H54 (cell line): Measurements from ENCODE around the gene PDXK.
"Not testable (repeated sequence)": the region's sequence is repeated elsewhere in the genome, so short reads cannot be mapped to it uniquely, and the experiment has no call there.

Experiments
- DNase-seq: peaks from one replicate; pipeline ENCODE4 v3.0.0; 2011; ENCODE audit warnings: low spot score, mixed read lengths; ENCODE audit not compliant: insufficient read length
- FAIRE-seq: peaks from 3 replicates; lab custom pipeline; 2011; peaks lifted over from hg19 to GRCh38; lab: Jason Lieb, UNC
- POLR2A ChIP-seq: IDR thresholded peaks from 2 replicates; pipeline ENCODE4 v1.6.1; 2011; ENCODE audit warnings: low read depth, mild to moderate bottlenecking, low read length

PDXK gene

DNA sequence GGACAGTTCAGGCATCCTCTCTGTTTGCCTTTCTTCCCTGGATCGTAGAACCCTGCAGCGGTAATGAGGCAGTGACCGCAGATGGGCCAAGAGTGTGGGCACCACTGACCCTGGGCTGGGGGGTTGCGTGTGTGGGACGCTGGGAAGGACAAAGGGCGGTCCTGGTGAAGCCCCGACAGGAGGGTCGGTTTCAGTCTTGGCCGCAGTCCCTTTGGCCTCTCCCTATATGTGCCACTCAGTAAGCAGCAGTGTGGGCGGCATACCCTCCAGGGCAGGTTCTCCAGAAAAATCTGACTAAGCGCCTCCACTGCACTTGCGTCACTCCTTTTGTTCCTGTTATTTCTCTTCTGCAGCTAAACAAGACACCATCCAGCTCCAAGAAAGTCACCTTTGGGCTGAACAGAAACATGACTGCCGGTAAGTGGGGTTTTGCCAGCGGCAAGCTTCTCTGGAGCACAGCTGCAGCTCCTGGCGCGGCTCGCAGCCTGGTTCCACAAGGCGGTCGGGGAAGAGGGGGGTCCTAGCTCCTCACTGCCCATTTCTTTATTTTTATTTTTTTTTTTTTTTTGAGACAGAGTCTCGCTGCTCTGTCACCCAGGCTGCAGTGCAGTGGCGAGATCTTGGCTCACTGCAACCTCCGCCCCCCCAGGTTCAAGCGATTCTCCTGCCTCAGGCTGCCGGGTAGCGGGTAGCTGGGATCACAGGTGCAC lies 27.7 kb upstream of the PDXK start:
- TF ChIP-seq POLR2A, result no peak
- no peak for FAIRE-seq
- DNase-seq, result no peak

DNA sequence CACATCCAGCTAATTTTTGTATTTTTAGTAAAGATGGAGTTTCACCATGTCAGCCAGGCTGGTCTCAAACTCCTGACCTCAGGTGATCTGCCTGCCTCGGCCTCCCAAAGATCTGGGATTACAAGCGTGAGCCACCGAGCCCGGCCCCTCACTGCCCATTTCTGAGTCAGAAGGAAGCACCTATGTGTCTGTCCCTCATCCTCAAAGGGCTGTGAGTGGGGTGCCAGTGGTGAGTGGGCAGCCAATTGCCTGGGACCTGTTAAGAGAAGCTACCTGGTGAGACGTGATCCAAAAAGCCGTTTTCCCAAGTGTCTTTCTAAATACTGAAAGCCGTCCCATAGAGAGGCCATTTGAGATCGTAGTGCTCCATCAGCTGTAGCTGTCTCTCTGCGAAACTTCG lies 27.1 kb upstream of the PDXK start:
- FAIRE-seq, result no peak
- no peak for TF ChIP-seq POLR2A
- no peak for DNase-seq

- TF ChIP-seq POLR2A, result no peak
- no peak for FAIRE-seq
- no peak for DNase-seq
These were observed 26.0 kb upstream of the PDXK start for GRCh38 chr21:43692949-43693348.

- TF ChIP-seq POLR2A, result no peak
- no peak for DNase-seq
- no peak for FAIRE-seq
These were observed 24.9 kb upstream of the PDXK start for GRCh38 chr21:43693981-43694380.

- no peak for TF ChIP-seq POLR2A
- FAIRE-seq (no peak), DNase-seq (no peak)
These were observed 24.4 kb upstream of the PDXK start for GRCh38 chr21:43694437-43695079.

DNA sequence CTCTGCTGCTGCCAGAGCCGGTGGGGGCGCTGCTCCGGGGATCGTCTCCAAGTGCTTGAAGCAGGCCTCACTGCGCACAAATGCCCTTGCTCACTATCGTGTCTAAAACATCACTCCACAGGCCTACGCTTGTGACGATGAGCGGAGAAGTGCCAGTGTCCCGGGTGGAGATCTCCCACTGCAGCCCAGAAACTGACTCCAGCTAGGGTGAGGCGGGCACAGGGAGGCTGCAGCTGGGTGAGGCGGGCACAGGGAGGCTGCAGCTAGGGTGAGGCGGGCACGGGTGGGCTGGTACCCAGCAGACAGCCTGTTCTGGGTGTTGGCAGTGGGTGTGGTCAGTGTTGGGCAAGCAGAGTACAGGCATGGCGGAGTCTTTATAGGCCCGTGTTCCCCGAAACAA lies 22.7 kb upstream of the PDXK start:
- no peak for FAIRE-seq
- no peak for DNase-seq
- no peak for TF ChIP-seq POLR2A

DNA sequence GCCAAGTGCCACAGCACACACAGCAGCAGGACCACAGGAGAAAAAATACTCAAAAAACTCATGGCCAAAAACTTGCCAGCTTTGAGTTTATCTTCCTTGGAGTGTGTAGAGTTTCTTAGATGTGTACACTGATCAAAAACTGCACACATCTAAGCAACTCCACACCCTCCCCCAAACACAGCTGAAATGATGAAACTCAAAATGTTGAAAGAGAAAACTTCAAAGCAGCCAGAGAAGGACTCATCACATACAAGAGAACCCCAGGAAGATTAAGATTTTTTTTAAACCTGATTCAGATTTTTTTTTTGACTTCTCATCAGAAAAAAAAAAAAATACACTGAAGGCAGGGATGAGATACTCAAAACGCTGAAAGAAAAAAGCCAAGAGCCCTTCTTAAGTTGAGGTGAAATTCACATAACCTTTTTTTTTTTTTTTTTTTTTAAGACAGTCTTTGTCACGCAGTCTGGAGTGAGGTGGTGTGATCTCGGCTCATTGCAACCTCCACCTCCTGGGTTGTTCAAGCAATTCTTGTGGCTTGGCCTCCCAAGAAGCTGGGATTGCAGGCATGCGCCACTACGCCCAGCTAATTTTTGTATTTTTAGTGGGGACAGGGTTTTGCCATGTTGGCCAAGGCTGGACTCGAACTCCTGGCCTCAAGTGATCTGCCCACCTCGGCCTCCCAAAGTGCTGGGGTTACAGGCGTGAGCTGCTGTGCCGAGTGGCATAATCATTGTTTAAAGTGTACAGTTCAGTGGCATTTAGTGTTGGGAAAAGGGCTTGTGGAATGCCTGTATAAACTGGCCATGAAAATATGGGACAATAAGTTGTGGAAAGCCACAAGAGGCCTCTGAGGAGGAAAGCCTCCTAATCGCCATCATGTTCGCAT lies 20.9 kb upstream of the PDXK start:
- TF ChIP-seq POLR2A, result no peak
- no peak for FAIRE-seq
- DNase-seq, result no peak

- not testable (repeated sequence) for FAIRE-seq, DNase-seq
These were observed 19.5 kb upstream of the PDXK start for GRCh38 chr21:43699492-43699777.

GRCh38 chr21:43699933-43700599 lies 18.9 kb upstream of the PDXK start:
- no peak for TF ChIP-seq POLR2A
- FAIRE-seq, result no peak
- no peak for DNase-seq

DNA sequence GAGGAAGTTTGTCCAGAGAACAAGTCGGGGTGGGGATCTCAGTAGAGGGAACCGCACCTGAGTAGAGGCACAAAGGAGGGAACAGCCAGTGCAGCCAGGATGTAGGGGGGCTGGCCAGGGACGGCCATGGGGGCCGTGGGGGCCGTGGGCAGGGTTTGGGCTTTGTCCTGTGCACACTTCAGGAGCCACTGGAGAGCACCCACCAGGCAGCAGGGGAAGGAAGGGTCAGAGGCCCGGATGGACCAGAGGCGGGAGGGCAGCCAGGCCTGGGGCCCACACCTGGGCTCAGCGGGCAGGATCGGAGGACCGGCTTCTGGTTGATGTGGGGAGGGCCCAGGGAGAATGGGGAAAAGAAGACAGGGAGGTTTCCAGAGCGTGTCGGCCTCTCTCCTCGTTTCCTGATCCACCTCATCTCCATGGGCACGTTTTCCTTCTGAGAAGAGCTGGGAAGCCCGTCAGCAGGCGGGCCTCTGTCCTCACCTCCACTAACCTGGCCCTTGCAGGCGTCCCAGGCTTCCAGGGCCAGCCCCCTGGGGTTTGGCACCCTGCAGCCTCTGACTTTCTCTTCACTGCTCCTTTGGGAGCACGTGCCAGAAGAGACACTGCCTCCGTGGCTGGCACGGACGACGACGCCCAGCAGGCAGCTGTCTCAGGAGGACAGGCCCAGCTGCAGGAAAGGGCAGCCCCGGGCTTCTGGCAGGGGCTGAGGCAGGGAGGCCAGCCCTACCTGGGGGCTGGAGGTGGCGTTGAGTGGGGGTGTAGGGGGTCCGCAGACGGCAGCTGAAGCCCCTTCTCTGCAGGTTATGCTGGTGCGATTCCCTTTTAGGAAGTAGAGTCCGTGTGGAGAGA lies 16.8 kb upstream of the PDXK start:
- TF ChIP-seq POLR2A, result no peak
- FAIRE-seq (no peak), DNase-seq (no peak)

GRCh38 chr21:43702785-43703034 lies 16.2 kb upstream of the PDXK start:
- DNase-seq (no peak), FAIRE-seq (no peak)
- TF ChIP-seq POLR2A, result no peak

- no peak for FAIRE-seq
- DNase-seq, result no peak
- TF ChIP-seq POLR2A, result no peak
These were observed 15.7 kb upstream of the PDXK start for GRCh38 chr21:43703035-43703880.

- FAIRE-seq (no peak), DNase-seq (no peak)
- no peak for TF ChIP-seq POLR2A
These were observed 11.5 kb upstream of the PDXK start for GRCh38 chr21:43707462-43707861.
